Stomach (tissue), 4 donors: ENCODE measurements around the gene PIERCE2.

Experiments used
- EP300 ChIP-seq: sonication (generic); formaldehyde crosslinking; IDR thresholded peaks from one replicate; pipeline ENCODE4 v1.6.1; 2017; ENCODE audit warnings: antibody characterized with exemption
- POLR2A ChIP-seq, 4 donors: fragments of 450-650 bp; IDR thresholded peaks; one replicate each; pipeline ENCODE4 v1.6.1; 2016; ENCODE audit warnings: antibody characterized with exemption in 4 of 4, control low read depth in 2 of 4, mild to moderate bottlenecking in 1 of 4, moderate library complexity in 1 of 4

DNA sequence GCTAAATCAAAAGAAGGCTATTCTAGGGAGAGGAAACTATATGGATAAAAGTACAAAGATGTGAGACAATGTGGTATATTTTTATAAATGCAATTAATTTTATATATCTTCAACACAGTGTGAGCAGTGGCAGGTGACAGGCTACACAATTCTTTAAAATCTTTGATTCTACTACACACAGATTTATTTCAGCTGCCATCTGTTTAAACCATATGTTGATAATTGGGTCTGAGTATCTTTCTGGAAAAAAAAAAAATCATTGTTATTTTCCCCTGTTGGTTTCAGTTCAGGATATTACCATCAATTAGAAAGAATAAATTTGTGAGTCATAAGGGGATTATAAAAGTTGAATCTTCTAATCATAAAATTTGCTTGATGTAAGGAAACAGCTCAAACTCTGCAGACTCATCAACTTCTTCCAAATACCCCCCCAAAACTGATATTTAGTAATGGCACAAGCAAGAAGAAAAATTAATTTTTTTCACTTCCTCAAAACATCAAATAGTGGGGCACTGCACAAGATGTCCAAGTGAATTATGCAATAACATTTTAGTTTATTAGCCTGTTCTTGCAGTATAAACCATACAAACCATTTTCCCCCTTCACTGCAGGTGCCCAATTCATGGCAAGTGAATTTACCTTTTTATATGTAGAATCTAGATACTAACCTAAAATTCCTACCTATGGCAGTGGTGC, 12.0 kb downstream of the PIERCE2 start:
- no peak for TF ChIP-seq EP300
- no peak for TF ChIP-seq POLR2A (IDR thresholded peaks at IDR 0.05)
